ENCODE results near the gene TMEM100.
A peak's percentile ranks its signal among the peaks of the same experiment; 100 is the strongest.
"Not testable (repeated sequence)": the region's sequence is repeated elsewhere in the genome, so short reads cannot be mapped to it uniquely, and the experiment has no call there.

Gene TMEM100

GRCh38 chr17:55683550-55684315 lies 38.9 kb downstream of the TMEM100 start:
- DNase-seq, result no peak

GRCh38 chr17:55681342-55681700 lies 41.3 kb downstream of the TMEM100 start:
- no peak for DNase-seq

- DNase-seq, result no peak
Observed at GRCh38 chr17:55680686-55681341, 41.9 kb downstream of the TMEM100 start.

GRCh38 chr17:55677446-55677845 lies 45.2 kb downstream of the TMEM100 start:
- DNase-seq, result no peak

- no peak for DNase-seq
Observed at GRCh38 chr17:55676274-55676673, 46.4 kb downstream of the TMEM100 start.

- peak; percentile 75 for DNase-seq
Observed at GRCh38 chr17:55673743-55674506, 48.7 kb downstream of the TMEM100 start.

- DNase-seq, result peak; percentile 64
Observed at GRCh38 chr17:55672585-55673501, 49.8 kb downstream of the TMEM100 start.

GRCh38 chr17:55672010-55672409 lies 50.7 kb downstream of the TMEM100 start:
- DNase-seq, result not testable (repeated sequence)

Measured in suppressor macrophage treated with lipopolysaccharide for 4 hours (primary cell).